ENCODE results near the gene PSEN2.

The PSEN2 gene

GRCh38 chr1:226867461-226868054, 2.9 kb upstream of the PSEN2 start:
- no peak for DNase-seq
- Histone ChIP-seq H3K36me3 (replicated peaks) (no peaks in the 10 kb centered on the region), H3K27ac (no peak overlapping the region), H3K4me3 (ENCODE audit: low read depth, low read length) (no peak overlapping the region), H3K27me3 (replicated peaks) (no peaks in the 10 kb centered on the region)
- TF ChIP-seq, protein P1, sequence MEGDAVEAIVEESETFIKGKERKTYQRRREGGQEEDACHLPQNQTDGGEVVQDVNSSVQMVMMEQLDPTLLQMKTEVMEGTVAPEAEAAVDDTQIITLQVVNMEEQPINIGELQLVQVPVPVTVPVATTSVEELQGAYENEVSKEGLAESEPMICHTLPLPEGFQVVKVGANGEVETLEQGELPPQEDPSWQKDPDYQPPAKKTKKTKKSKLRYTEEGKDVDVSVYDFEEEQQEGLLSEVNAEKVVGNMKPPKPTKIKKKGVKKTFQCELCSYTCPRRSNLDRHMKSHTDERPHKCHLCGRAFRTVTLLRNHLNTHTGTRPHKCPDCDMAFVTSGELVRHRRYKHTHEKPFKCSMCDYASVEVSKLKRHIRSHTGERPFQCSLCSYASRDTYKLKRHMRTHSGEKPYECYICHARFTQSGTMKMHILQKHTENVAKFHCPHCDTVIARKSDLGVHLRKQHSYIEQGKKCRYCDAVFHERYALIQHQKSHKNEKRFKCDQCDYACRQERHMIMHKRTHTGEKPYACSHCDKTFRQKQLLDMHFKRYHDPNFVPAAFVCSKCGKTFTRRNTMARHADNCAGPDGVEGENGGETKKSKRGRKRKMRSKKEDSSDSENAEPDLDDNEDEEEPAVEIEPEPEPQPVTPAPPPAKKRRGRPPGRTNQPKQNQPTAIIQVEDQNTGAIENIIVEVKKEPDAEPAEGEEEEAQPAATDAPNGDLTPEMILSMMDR (IDR thresholded peaks at IDR 0.05; ENCODE audit: low read depth, low read length, missing control alignments): no peak
- in situ Hi-C loops (cut with HindIII; ENCODE audit: low pct_ligation_motif_present, low sequenced_read_pairs): no loop called here

DNA sequence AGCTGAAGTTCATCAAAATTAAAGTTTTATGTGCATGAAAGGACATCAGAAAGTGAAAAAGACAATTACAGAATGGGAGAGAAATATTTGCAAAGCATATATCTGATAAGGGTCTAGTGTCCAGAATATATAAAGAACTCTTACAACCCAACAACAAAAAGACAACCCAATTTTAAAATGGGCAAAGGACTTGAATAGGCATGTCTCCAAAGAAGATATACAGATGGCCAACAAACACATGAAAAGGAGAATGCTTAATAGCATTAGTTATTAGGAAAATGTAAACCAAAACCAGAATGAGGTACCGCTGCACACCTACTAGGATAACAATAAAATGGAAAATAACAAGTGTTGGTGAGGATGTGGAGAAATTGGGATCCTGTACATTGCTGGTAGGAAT, 1.7 kb upstream of the PSEN2 start:
- in situ Hi-C loops (cut with HindIII; ENCODE audit: low pct_ligation_motif_present, low sequenced_read_pairs): no loop called here
- Histone ChIP-seq H3K27me3 (replicated peaks) (no peaks in the 10 kb centered on the region), H3K27ac (no peak overlapping the region), H3K36me3 (replicated peaks) (no peaks in the 10 kb centered on the region), H3K4me3 (ENCODE audit: low read depth, low read length) (no peak overlapping the region)
- DNase-seq: no peak
- TF ChIP-seq, protein P1 (IDR thresholded peaks at IDR 0.05; ENCODE audit: low read depth, low read length, missing control alignments): no peak

GRCh38 chr1:226870026-226870400, 403 bp upstream of the PSEN2 start:
- Histone ChIP-seq H3K4me3 (ENCODE audit: low read depth, low read length) (peak overlapping the region; percentile 61), H3K36me3 (replicated peaks) (no peaks in the 10 kb centered on the region), H3K27ac (no peak overlapping the region), H3K27me3 (replicated peaks) (no peaks in the 10 kb centered on the region)
- in situ Hi-C loops (cut with HindIII; ENCODE audit: low pct_ligation_motif_present, low sequenced_read_pairs): no loop called here
- TF ChIP-seq, protein P1 (IDR thresholded peaks at IDR 0.05; ENCODE audit: low read depth, low read length, missing control alignments): no peak
- peak; percentile 3 for DNase-seq

GRCh38 chr1:226871636-226872327, 1.4 kb downstream of the PSEN2 start:
- H3K36me3 ChIP-seq (replicated peaks): no peaks in the 10 kb centered on the region
- no peak for DNase-seq
- no peak overlapping the region for H3K4me3 ChIP-seq (ENCODE audit: low read depth, low read length)
- in situ Hi-C loops (cut with HindIII; ENCODE audit: low pct_ligation_motif_present, low sequenced_read_pairs): no loop called here
- H3K27me3 ChIP-seq (replicated peaks): no peaks in the 10 kb centered on the region
- H3K27ac ChIP-seq: no peak overlapping the region
- TF ChIP-seq, protein P1 (IDR thresholded peaks at IDR 0.05; ENCODE audit: low read depth, low read length, missing control alignments): no peak

GRCh38 chr1:226872437-226872836, 2.0 kb downstream of the PSEN2 start:
- in situ Hi-C loops (cut with HindIII; ENCODE audit: low pct_ligation_motif_present, low sequenced_read_pairs): no loop called here
- no peaks in the 10 kb centered on the region for H3K27me3 ChIP-seq (replicated peaks)
- DNase-seq: peak; percentile 18
- TF ChIP-seq, protein P1 (IDR thresholded peaks at IDR 0.05; ENCODE audit: low read depth, low read length, missing control alignments): no peak
- no peaks in the 10 kb centered on the region for H3K36me3 ChIP-seq (replicated peaks)
- no peak overlapping the region for H3K27ac ChIP-seq
- H3K4me3 ChIP-seq (ENCODE audit: low read depth, low read length): no peak overlapping the region

All from brain microvascular endothelial cell (primary cell).